ENCODE results near the gene ARFRP1. TPM values are rescaled to one million over a fixed set of nuclear protein-coding genes. Genes with fewer than 3 reads are reported as not detected.

Gene ARFRP1
- total RNA-seq, 4 donors from 2014 or later, result 46.2 to 75.4 (median 56.2) TPM

DNA sequence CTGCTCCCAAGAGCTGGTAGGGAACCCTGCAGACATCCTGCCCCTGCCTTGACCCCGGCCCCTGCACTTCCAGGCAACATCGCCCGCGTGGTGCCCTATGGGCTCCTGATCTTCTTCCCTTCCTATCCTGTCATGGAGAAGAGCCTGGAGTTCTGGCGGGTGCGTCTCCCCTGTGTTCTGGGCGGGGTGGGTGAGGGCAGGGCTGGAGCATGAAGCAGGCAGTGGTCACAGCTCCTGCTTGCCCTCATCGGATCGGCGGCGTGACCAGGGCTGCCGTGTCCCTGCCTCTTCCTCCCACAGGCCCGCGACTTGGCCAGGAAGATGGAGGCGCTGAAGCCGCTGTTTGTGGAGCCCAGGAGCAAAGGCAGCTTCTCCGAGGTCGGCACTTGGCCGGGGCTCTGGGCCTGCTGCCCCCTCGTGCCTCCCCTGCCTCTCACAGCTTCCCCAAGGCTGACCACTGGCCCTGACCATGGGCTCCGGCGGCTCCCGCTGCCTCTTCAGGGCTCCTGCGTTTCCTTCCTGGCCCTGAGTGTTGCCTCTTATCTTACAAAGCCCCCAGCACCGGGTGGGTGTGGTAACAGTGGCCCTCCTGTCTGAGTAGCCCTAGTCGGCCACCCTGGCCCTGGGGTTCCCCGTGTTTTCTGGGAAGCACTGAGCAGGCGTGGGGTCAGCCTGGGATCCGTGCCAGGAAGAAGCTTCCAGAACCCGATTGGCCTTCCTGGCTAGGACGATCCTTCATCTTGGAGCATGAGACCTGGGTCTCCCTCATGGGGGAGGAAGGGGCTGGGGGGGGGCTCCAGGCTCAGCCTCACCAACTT lies 19.3 kb downstream of the ARFRP1 start:
- Histone ChIP-seq H3K27ac (peak overlapping the region in 3 of 4 donors; percentile 67 to 80 (median 78)), H3K9me3 (no peaks in the 10 kb centered on the region), H3K27me3 (no peaks in the 10 kb centered on the region), H3K36me3 (no peaks in the 10 kb centered on the region), H3K4me1 (peaks cover 24 to 61% (median 53%) of the 10 kb centered on the region in 4 donors), H3K4me3 (no peak overlapping the region)
- 90% methylated on average over 20 of the region's 31 CpGs; no CpG with 5 or more reads in 1 of the 2 donors for WGBS, 2 donors (ENCODE audit: low coverage in 1 of 2)
- intact Hi-C loops (cut with DNase I; ENCODE audit: low total_unique reads), result no loop called here
- no peak for DNase-seq
- in situ Hi-C loops (cut with MboI; ENCODE audit: low pct_ligation_motif_present in 1 of 4, low pct_unique_long_range_greater_than_20kb in 1 of 4, low sequenced_read_pairs in 3 of 4), result no loop called here
- TF ChIP-seq, protein P1, sequence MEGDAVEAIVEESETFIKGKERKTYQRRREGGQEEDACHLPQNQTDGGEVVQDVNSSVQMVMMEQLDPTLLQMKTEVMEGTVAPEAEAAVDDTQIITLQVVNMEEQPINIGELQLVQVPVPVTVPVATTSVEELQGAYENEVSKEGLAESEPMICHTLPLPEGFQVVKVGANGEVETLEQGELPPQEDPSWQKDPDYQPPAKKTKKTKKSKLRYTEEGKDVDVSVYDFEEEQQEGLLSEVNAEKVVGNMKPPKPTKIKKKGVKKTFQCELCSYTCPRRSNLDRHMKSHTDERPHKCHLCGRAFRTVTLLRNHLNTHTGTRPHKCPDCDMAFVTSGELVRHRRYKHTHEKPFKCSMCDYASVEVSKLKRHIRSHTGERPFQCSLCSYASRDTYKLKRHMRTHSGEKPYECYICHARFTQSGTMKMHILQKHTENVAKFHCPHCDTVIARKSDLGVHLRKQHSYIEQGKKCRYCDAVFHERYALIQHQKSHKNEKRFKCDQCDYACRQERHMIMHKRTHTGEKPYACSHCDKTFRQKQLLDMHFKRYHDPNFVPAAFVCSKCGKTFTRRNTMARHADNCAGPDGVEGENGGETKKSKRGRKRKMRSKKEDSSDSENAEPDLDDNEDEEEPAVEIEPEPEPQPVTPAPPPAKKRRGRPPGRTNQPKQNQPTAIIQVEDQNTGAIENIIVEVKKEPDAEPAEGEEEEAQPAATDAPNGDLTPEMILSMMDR (IDR thresholded peaks at IDR 0.05), result no peak
- TF ChIP-seq POLR2AphosphoS5 (IDR thresholded peaks at IDR 0.05), result peak in 1 of 3 donors; percentile 3

DNA sequence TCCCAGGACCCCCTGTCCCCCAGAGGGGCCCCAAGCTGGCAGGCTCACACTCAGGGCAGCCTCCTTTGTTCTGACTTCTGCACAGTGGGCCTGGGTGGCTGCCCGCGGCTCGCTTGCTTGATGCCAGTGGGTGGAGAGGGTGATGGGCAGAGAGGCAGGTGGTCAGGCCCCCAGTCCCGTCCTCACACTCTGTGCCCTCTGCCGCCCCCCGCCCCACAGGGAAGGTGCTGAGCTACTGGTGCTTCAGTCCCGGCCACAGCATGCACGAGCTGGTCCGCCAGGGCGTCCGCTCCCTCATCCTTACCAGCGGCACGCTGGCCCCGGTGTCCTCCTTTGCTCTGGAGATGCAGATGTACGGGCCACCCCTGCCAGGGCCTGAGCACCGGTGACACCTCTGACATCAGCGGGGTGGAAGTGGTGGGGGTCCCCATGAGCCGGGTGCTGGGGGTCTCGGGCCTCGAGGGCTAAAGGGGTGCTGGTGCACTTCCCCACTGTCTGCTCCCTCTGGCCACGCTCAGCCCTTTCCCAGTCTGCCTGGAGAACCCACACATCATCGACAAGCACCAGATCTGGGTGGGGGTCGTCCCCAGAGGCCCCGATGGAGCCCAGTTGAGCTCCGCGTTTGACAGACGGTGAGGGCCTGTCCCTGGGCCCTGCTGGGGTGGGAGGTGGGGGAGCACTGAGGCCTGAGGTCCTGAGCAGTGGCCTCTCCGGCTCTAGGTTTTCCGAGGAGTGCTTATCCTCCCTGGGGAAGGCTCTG lies 20.2 kb downstream of the ARFRP1 start:
- no peak for DNase-seq
- Histone ChIP-seq H3K27ac (peak overlapping the region; percentile 53 to 80 (median 72)), H3K4me1 (peaks cover 24 to 64% (median 56%) of the 10 kb centered on the region in 4 donors), H3K9me3 (no peaks in the 10 kb centered on the region), H3K27me3 (no peaks in the 10 kb centered on the region), H3K4me3 (no peak overlapping the region), H3K36me3 (no peaks in the 10 kb centered on the region)
- 91% methylated on average over 24 of the region's 29 CpGs; no CpG with 5 or more reads in 1 of the 2 donors for WGBS, 2 donors (ENCODE audit: low coverage in 1 of 2)
- intact Hi-C loops (cut with DNase I; ENCODE audit: low total_unique reads), result no loop called here
- in situ Hi-C loops (cut with MboI; ENCODE audit: low pct_ligation_motif_present in 1 of 4, low pct_unique_long_range_greater_than_20kb in 1 of 4, low sequenced_read_pairs in 3 of 4), result no loop called here
- TF ChIP-seq, protein P1 (IDR thresholded peaks at IDR 0.05), result no peak
- TF ChIP-seq EP300 (IDR thresholded peaks at IDR 0.05; ENCODE audit: low read depth) (no peak), POLR2AphosphoS5 (IDR thresholded peaks at IDR 0.05) (no peak), POLR2A (IDR thresholded peaks at IDR 0.05) (no peak)

DNA sequence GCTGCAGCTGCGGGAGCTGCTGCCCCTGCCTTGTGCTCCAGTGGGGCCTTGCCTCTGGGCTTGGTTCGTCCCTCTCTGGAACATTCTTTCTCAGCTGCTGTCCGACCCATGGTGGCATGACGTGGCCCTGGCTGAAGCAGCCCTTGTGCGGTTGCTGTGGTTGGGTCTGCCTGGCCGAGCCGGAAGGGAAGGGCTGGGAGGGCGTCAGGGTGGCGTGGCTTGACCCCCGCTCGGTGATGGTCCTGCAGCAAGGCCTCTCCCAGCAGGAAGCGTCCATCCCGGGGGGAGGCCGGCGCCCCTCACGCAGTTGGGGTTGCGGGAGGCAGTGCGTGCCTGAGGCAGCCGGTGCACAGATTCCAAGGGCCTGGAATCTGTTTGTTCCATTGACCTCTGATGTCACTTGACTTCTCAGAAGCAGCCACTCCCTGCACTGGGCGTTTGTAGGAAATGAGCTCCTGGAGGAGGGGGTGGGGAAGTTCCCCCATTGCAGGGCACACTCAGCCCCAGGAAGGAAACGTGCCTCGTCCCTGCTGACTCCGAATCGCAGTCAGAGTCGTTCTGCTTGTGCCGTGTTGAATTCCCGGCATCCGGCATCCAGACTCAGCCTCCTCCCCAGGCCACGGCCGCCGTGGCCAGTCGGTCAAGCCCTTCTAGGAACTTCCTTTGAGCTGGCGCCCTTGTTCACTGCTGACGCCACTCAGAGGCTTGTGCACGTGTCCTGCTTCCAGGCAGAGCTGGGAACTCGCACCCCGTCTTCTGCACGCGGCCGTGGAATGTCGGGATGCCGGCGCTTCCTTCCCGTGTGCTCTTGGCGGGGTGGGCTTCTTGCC lies 21.1 kb downstream of the ARFRP1 start:
- Histone ChIP-seq H3K9me3 (no peaks in the 10 kb centered on the region), H3K27ac (peak overlapping the region; percentile 53 to 80 (median 72)), H3K4me3 (no peak overlapping the region), H3K36me3 (no peaks in the 10 kb centered on the region), H3K4me1 (peaks cover 17 to 57% (median 55%) of the 10 kb centered on the region in 4 donors), H3K27me3 (no peaks in the 10 kb centered on the region)
- intact Hi-C loops (cut with DNase I; ENCODE audit: low total_unique reads) (no loop called here), in situ Hi-C loops (cut with MboI; ENCODE audit: low pct_ligation_motif_present in 1 of 4, low pct_unique_long_range_greater_than_20kb in 1 of 4, low sequenced_read_pairs in 3 of 4) (no loop called here)
- DNase-seq, result peak; percentile 78
- WGBS, 2 donors (ENCODE audit: low coverage in 1 of 2), result 25 to 34% methylated on average over 4 to 39 of the region's 45 CpGs
- TF ChIP-seq POLR2AphosphoS5 (IDR thresholded peaks at IDR 0.05) (peak; percentile 2 to 55 (median 29)), POLR2A (IDR thresholded peaks at IDR 0.05) (no peak), EP300 (IDR thresholded peaks at IDR 0.05; ENCODE audit: low read depth) (peak; percentile 87)
- TF ChIP-seq, protein P1 (IDR thresholded peaks at IDR 0.05), result no peak

Data from transverse colon (tissue), 4 donors.